Glutamatergic neuron (in vitro differentiated cells): Measurements from ENCODE around the gene LYPD5. TPM values are rescaled to one million over a fixed set of nuclear protein-coding genes. Genes with fewer than 3 reads are reported as not detected.
A peak's percentile ranks its signal among the peaks of the same experiment; 100 is the strongest.
"Not testable (repeated sequence)": the region's sequence is repeated elsewhere in the genome, so short reads cannot be mapped to it uniquely, and the experiment has no call there.

Source experiments
- DNase-seq: peaks from one replicate; pipeline ENCODE4 v3.0.0; 2022
- H3K27ac Mint-ChIP-seq: one replicate; pipeline ENCODE4 v1.8.0; 2020; ENCODE audit warnings: mild to moderate bottlenecking, mixed read lengths, inconsistent platforms; ENCODE audit not compliant: unreplicated experiment
- H3K27me3 Mint-ChIP-seq: one replicate; pipeline ENCODE4 v1.8.0; 2020; ENCODE audit warnings: mild to moderate bottlenecking, moderate library complexity, mixed read lengths, inconsistent platforms; ENCODE audit not compliant: unreplicated experiment
- H3K36me3 Mint-ChIP-seq: one replicate; pipeline ENCODE4 v1.8.0; 2020; ENCODE audit warnings: mild to moderate bottlenecking, mixed read lengths, inconsistent platforms; ENCODE audit not compliant: unreplicated experiment
- H3K4me1 Mint-ChIP-seq: one replicate; pipeline ENCODE4 v1.8.0; 2020; ENCODE audit warnings: mild to moderate bottlenecking, low read depth, mixed read lengths, inconsistent platforms; ENCODE audit not compliant: unreplicated experiment
- H3K4me3 Mint-ChIP-seq: one replicate; pipeline ENCODE4 v1.8.0; 2020; ENCODE audit warnings: mild to moderate bottlenecking, mixed read lengths, inconsistent platforms; ENCODE audit not compliant: unreplicated experiment
- H3K9me3 Mint-ChIP-seq: one replicate; pipeline ENCODE4 v1.8.0; 2020; ENCODE audit warnings: mild to moderate bottlenecking, moderate library complexity, mixed read lengths, inconsistent platforms; ENCODE audit not compliant: unreplicated experiment
- total RNA-seq: library from RNA; stranded (reverse); fragmentation: NEBNext Ultra II Directional; extraction: Animal tissue kit (Norgen Biotek cat#: 25700); gene quantifications from one replicate; pipeline ENCODE4 v1.2.1, GENCODE V29; 2021; ENCODE audit not compliant: unreplicated experiment
- TF ChIP-seq, protein P1 (sequence below): fragments of 200-600 bp; sonication (generic); IDR thresholded peaks from one replicate; pipeline ENCODE4 v1.5.0; 2021; ENCODE audit not compliant: partially characterized antibody, unreplicated experiment

The LYPD5 gene
- total RNA-seq, 1 donor from 2014 or later = not detected

GRCh38 chr19:43776286-43776685 lies 26.0 kb downstream of the LYPD5 start:
- DNase-seq = no peak
- Mint-ChIP-seq H3K36me3 (no peaks in the 10 kb centered on the region), H3K27ac (no peak overlapping the region), H3K27me3 (peaks cover 8% of the 10 kb centered on the region), H3K4me3 (no peak overlapping the region), H3K4me1 (peaks cover 3% of the 10 kb centered on the region), H3K9me3 (peaks cover 5% of the 10 kb centered on the region)
- TF ChIP-seq, protein P1, sequence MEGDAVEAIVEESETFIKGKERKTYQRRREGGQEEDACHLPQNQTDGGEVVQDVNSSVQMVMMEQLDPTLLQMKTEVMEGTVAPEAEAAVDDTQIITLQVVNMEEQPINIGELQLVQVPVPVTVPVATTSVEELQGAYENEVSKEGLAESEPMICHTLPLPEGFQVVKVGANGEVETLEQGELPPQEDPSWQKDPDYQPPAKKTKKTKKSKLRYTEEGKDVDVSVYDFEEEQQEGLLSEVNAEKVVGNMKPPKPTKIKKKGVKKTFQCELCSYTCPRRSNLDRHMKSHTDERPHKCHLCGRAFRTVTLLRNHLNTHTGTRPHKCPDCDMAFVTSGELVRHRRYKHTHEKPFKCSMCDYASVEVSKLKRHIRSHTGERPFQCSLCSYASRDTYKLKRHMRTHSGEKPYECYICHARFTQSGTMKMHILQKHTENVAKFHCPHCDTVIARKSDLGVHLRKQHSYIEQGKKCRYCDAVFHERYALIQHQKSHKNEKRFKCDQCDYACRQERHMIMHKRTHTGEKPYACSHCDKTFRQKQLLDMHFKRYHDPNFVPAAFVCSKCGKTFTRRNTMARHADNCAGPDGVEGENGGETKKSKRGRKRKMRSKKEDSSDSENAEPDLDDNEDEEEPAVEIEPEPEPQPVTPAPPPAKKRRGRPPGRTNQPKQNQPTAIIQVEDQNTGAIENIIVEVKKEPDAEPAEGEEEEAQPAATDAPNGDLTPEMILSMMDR = no peak

- Mint-ChIP-seq H3K36me3 (no peaks in the 10 kb centered on the region), H3K9me3 (peaks cover 2% of the 10 kb centered on the region), H3K27me3 (peaks cover 8% of the 10 kb centered on the region), H3K4me3 (no peak overlapping the region), H3K27ac (no peak overlapping the region), H3K4me1 (no peaks in the 10 kb centered on the region)
- no peak for DNase-seq
- TF ChIP-seq, protein P1 = no peak
These were observed 26.9 kb downstream of the LYPD5 start for GRCh38 chr19:43775299-43775890.

- H3K36me3 Mint-ChIP-seq, H3K27ac Mint-ChIP-seq, H3K4me1 Mint-ChIP-seq, H3K27me3 Mint-ChIP-seq, DNase-seq, H3K9me3 Mint-ChIP-seq: not testable (repeated sequence)
- peak overlapping the region; percentile 68 for H3K4me3 Mint-ChIP-seq
These were observed 27.3 kb downstream of the LYPD5 start for GRCh38 chr19:43774940-43775258.

DNA sequence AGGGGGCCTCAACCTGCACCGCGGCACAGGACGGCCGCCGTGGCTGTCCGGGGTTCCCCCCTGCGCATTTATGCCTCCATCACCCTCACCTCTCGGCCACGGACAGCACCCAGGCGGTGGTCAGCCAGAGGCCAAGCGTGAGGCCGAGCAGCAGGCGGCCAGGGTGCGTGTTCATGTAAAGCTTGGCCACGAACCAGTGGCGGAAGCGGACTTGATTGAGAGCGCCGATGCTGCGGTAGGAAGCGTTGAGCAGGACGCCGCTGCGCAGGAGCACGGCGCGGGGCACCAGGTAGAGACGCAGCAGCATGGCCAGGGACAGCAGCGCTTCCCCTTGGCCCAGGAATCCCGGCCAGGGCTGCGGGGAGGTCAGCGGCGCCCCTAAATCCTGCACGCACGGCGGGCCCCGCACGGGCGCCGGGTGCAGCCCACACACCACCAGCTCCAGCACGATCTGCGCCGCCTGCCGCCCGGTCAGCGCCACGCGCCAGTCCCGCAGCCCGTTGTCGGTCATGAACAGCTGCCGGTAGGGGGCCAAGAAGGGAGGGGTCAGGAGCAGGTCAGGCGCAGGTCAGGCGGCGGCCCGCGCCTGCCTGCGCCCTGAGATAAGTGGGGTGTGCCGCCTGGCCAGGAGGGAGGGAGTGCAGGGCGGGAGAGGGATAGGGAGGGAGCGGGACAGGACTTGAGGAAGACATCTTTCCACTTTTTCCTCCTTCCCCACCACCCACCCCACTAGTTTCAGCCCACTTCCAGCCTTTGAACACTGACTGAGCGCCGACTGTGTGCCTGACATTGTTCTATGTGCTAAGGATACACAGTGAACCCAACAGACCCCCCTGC lies 27.9 kb downstream of the LYPD5 start:
- DNase-seq = peak; percentile 87

GRCh38 chr19:43773725-43774102 lies 28.5 kb downstream of the LYPD5 start:
- no peaks in the 10 kb centered on the region for H3K4me1 Mint-ChIP-seq
- DNase-seq = no peak
- H3K9me3 Mint-ChIP-seq = peaks cover 5% of the 10 kb centered on the region
- H3K36me3 Mint-ChIP-seq = no peaks in the 10 kb centered on the region
- TF ChIP-seq, protein P1 = no peak
- H3K27ac Mint-ChIP-seq = no peak overlapping the region
- peak overlapping the region; percentile 79 for H3K4me3 Mint-ChIP-seq
- H3K27me3 Mint-ChIP-seq = peaks cover 7% of the 10 kb centered on the region

More for the DNA sequence above, 27.9 kb downstream of the LYPD5 start:
- Mint-ChIP-seq H3K36me3 (no peaks in the 10 kb centered on the region), H3K4me1 (no peaks in the 10 kb centered on the region), H3K9me3 (peaks cover 3% of the 10 kb centered on the region), H3K4me3 (peak overlapping the region; percentile 79), H3K27ac (no peak overlapping the region), H3K27me3 (peaks cover 9% of the 10 kb centered on the region)
- TF ChIP-seq, protein P1 = peak; percentile 76
